B cell (primary cell): ENCODE measurements around the gene LHPP. TPM values are rescaled to one million over a fixed set of nuclear protein-coding genes. Genes with fewer than 3 reads are reported as not detected.

Source experiments
- ATAC-seq: fragments of 200-7000 bp; cut with Tn5 transposase; one replicate; pipeline ENCODE4 v1.10.0; 2021; ENCODE audit warnings: low read depth, mild to moderate bottlenecking, moderate number of reproducible peaks, moderate library complexity
- CTCF ChIA-PET: fragments of 350-600 bp; sonication (Branson Sonifier 250); formaldehyde crosslinking; loops from one replicate; lab custom pipeline; 2021; ENCODE audit warnings: antibody characterized with exemption, inconsistent platforms; lab: Charles Lee
- POLR2A ChIA-PET: fragments of 350-600 bp; sonication (Branson Sonifier 250); formaldehyde crosslinking; loops from one replicate; lab custom pipeline; 2021; ENCODE audit warnings: antibody characterized with exemption; lab: Charles Lee
- DNase-seq: peaks from one replicate; pipeline ENCODE4 v3.0.0; 2013
- H2AFZ ChIP-seq: 2 replicates; pipeline ENCODE4 v1.6.1; 2012; ENCODE audit warnings: mild to moderate bottlenecking, low read depth, low read length; ENCODE audit not compliant: insufficient read depth, poor library complexity, severe bottlenecking
- H3K27ac ChIP-seq, 2 donors: 1 replicate in 1 of 2; 2 replicates in 1 of 2; pipeline ENCODE4 v1.5.1; 2012 to 2013; ENCODE audit warnings: low read length in 2 of 2, mild to moderate bottlenecking in 2 of 2, moderate library complexity in 1 of 2
- H3K27me3 ChIP-seq, 4 experiments: fragments of 200-600 bp in 1 of 4; sonication (generic) in 1 of 4; replicated peaks in 1 of 4; 1 replicate in 2 of 4; 2 replicates in 2 of 4; pipeline versions ENCODE4 v1.6.1 to v1.7.0; 2013 to 2016; ENCODE audit warnings: low read length in 3 of 4, mild to moderate bottlenecking in 2 of 4, mixed read lengths in 1 of 4, moderate library complexity in 1 of 4; ENCODE audit not compliant: insufficient read depth in 4 of 4, control insufficient read depth in 3 of 4; ENCODE audit errors: control extremely low read depth in 1 of 4
- H3K36me3 ChIP-seq, 2 experiments: replicated peaks in 1 of 2; 1 replicate in 1 of 2; 2 replicates in 1 of 2; pipeline versions ENCODE4 v1.6.1 to v1.7.1; 2013; ENCODE audit warnings: low read length in 1 of 2; ENCODE audit not compliant: insufficient read depth in 2 of 2, control insufficient read depth in 1 of 2; ENCODE audit errors: control extremely low read depth in 1 of 2, extremely low read depth in 1 of 2
- H3K4me1 ChIP-seq, 2 donors: fragments of 200-600 bp in 1 of 2; sonication (generic) in 1 of 2; 1 replicate in 1 of 2; 2 replicates in 1 of 2; pipeline versions ENCODE4 v1.5.1 to v1.6.1; 2013 to 2017; ENCODE audit warnings: low read length in 2 of 2; ENCODE audit not compliant: control insufficient read depth in 2 of 2, insufficient read depth in 2 of 2
- H3K4me2 ChIP-seq: replicated peaks from 2 replicates; pipeline ENCODE3; 2012; ENCODE audit warnings: mild to moderate bottlenecking, low read depth, low read length; ENCODE audit not compliant: poor library complexity, severe bottlenecking
- H3K4me3 ChIP-seq, 5 experiments: fragments of 200-600 bp in 1 of 5; sonication (generic) in 1 of 5; 1 replicate in 3 of 5; 2 replicates in 2 of 5; pipeline versions ENCODE4 v1.5.1 to v1.7.0; 2011 to 2016; ENCODE audit warnings: low read length in 4 of 5, mild to moderate bottlenecking in 4 of 5, low read depth in 2 of 5, control low read depth in 1 of 5, moderate library complexity in 1 of 5; ENCODE audit not compliant: insufficient read depth in 1 of 5; ENCODE audit errors: control extremely low read depth in 1 of 5, extremely low read depth in 1 of 5
- H3K79me2 ChIP-seq: fragments of 200-600 bp; sonication (generic); one replicate; pipeline ENCODE4 v1.6.0; 2016; ENCODE audit warnings: low read length; ENCODE audit not compliant: control insufficient read depth, insufficient read depth
- H3K9ac ChIP-seq: fragments of 200-600 bp; sonication (generic); 2 replicates; pipeline ENCODE4 v1.6.1; 2017; ENCODE audit warnings: mild to moderate bottlenecking, low read length, moderate library complexity
- H3K9me3 ChIP-seq, 3 donors: one replicate each; pipeline versions ENCODE4 v1.6.1 to v1.7.1; 2013; ENCODE audit warnings: low read length in 2 of 3; ENCODE audit not compliant: control insufficient read depth in 2 of 3, insufficient read depth in 1 of 3; ENCODE audit errors: control extremely low read depth in 1 of 3
- H4K20me1 ChIP-seq: 2 replicates; pipeline ENCODE4 v1.6.0; 2012; ENCODE audit warnings: mild to moderate bottlenecking, low read length; ENCODE audit not compliant: insufficient read depth, control insufficient read depth, poor library complexity, severe bottlenecking
- H3K27ac Mint-ChIP-seq: one replicate; pipeline ENCODE4 v1.8.0; 2021; ENCODE audit warnings: mixed read lengths
- H3K27me3 Mint-ChIP-seq: one replicate; pipeline ENCODE4 v1.8.0; 2021; ENCODE audit warnings: mixed read lengths
- H3K4me1 Mint-ChIP-seq: one replicate; pipeline ENCODE4 v1.8.0; 2021; ENCODE audit warnings: mixed read lengths
- H3K4me3 Mint-ChIP-seq: one replicate; pipeline ENCODE4 v1.8.0; 2021; ENCODE audit warnings: mixed read lengths
- H3K9me3 Mint-ChIP-seq: one replicate; pipeline ENCODE4 v1.8.0; 2022; ENCODE audit warnings: mixed read lengths; ENCODE audit not compliant: insufficient read depth
- EZH2 ChIP-seq: IDR thresholded peaks from 2 replicates; pipeline ENCODE4 v1.6.1; 2012; ENCODE audit warnings: borderline replicate concordance, low read depth, mild to moderate bottlenecking, moderate library complexity, low read length; ENCODE audit not compliant: insufficient read depth, poor library complexity, severe bottlenecking
- WGBS: methylation state at CpG from one replicate; pipeline ENCODE4 v1.1.5; 2013; ENCODE audit warnings: missing lambda C conversion rate; ENCODE audit not compliant: insufficient coverage; 5-methylcytosine and 5-hydroxymethylcytosine counted together
- intact Hi-C: fragments of 100-400 bp; cut with micrococcal nuclease; formaldehyde crosslinking; loops from one replicate; pipeline ENCODE4 v1.10.0; 2022
- polyA plus RNA-seq: library from polyadenylated mRNA; depleted of rRNA; stranded (reverse); fragments of >200 nt; gene quantifications from 2 replicates; pipeline ENCODE4 v1.2.3, GENCODE V29; 2012
- total RNA-seq, 2 donors: library from RNA; stranded (reverse); fragments of 120-200 nt in 1 of 2; gene quantifications; 1 replicate in 1 of 2; 2 replicates in 1 of 2; pipeline versions ENCODE4 v1.2.3 to v1.2.4, GENCODE V29; 2013 to 2022
- TF ChIP-seq, protein P1 (sequence below): fragments of 200-600 bp; IDR thresholded peaks from one replicate; pipeline ENCODE4 v1.8.0; 2022; ENCODE audit warnings: antibody characterized with exemption, mild to moderate bottlenecking

The LHPP gene
- total and polyA plus RNA-seq, 2 donors (not counting 1 experiment from before 2014, with no cell fraction given) = 60.2 to 83.5 TPM

DNA sequence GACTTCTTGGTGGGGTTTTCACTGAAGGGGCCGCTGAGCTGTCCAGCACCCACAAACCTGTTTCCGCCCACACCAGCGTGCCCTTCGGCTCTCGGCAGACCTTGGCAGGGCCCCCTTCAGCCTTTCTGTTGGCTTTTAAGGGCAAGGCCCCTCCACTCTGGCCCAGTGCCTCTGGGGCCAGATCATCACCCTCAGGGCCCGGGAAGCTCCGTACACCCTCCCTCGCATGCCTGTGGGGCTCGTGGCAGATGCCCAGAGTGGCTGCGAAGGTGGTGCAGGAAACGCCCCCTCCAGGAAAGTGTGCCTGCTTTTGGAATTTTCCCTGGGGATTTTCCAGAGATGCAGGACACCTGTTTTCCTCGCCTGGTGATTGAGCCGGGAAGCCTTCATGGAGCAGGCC, 7.0 kb downstream of the LHPP start:
- Mint-ChIP-seq H3K9me3 (no peaks in the 10 kb centered on the region), H3K27me3 (no peaks in the 10 kb centered on the region), H3K4me3 (no peak overlapping the region), H3K4me1 (peaks cover 33% of the 10 kb centered on the region), H3K27ac (no peak overlapping the region)
- Histone ChIP-seq H3K9me3 (no peaks in the 10 kb centered on the region), H3K4me2 (no peak overlapping the region), H3K27me3 (no peaks in the 10 kb centered on the region), H3K27ac (no peak overlapping the region), H3K36me3 (peaks cover 0 to 3% of the 10 kb centered on the region in 2 experiments), H3K9ac (no peak overlapping the region), H4K20me1 (peaks cover 6% of the 10 kb centered on the region), H3K4me3 (no peak overlapping the region), H3K4me1 (peaks cover 20 to 24% of the 10 kb centered on the region in 2 donors), H3K79me2 (peaks cover 55% of the 10 kb centered on the region), H2AFZ (no peak overlapping the region)
- POLR2A ChIA-PET = no interaction called here
- CTCF ChIA-PET = no interaction called here
- 97% methylated on average over 13 of the region's 13 CpGs for WGBS
- TF ChIP-seq, protein P1, sequence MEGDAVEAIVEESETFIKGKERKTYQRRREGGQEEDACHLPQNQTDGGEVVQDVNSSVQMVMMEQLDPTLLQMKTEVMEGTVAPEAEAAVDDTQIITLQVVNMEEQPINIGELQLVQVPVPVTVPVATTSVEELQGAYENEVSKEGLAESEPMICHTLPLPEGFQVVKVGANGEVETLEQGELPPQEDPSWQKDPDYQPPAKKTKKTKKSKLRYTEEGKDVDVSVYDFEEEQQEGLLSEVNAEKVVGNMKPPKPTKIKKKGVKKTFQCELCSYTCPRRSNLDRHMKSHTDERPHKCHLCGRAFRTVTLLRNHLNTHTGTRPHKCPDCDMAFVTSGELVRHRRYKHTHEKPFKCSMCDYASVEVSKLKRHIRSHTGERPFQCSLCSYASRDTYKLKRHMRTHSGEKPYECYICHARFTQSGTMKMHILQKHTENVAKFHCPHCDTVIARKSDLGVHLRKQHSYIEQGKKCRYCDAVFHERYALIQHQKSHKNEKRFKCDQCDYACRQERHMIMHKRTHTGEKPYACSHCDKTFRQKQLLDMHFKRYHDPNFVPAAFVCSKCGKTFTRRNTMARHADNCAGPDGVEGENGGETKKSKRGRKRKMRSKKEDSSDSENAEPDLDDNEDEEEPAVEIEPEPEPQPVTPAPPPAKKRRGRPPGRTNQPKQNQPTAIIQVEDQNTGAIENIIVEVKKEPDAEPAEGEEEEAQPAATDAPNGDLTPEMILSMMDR = no peak
- TF ChIP-seq EZH2 = no peak
- DNase-seq (no peak), ATAC-seq (no peak)
- intact Hi-C loops = loop anchor here (10.0 kb wide), 2 partner anchors 146 to 1314 kb away; partner anchors contain the start of gene BUB3

- 98% methylated on average over 17 of the region's 20 CpGs for WGBS
- ATAC-seq (no peak), DNase-seq (no peak)
- Histone ChIP-seq H4K20me1 (peaks cover 6% of the 10 kb centered on the region), H3K36me3 (peaks cover 0 to 3% of the 10 kb centered on the region in 2 experiments), H3K79me2 (peaks cover 42% of the 10 kb centered on the region), H3K4me1 (peaks cover 12 to 13% of the 10 kb centered on the region in 2 donors), H3K4me3 (no peak overlapping the region), H3K27me3 (no peaks in the 10 kb centered on the region), H3K9ac (no peak overlapping the region), H2AFZ (no peak overlapping the region), H3K4me2 (no peak overlapping the region), H3K9me3 (no peaks in the 10 kb centered on the region), H3K27ac (no peak overlapping the region)
- peaks cover 26% of the 10 kb centered on the region for H3K4me1 Mint-ChIP-seq
- CTCF ChIA-PET = no interaction called here
- TF ChIP-seq, protein P1 = no peak
- TF ChIP-seq EZH2 = no peak
- no peak overlapping the region for H3K4me3 Mint-ChIP-seq
- POLR2A ChIA-PET = no interaction called here
- intact Hi-C loops = loop anchor here (10.0 kb wide), 2 partner anchors 145 to 1315 kb away; partner anchors contain the start of gene BUB3
- H3K9me3 Mint-ChIP-seq = no peaks in the 10 kb centered on the region
- no peaks in the 10 kb centered on the region for H3K27me3 Mint-ChIP-seq
- H3K27ac Mint-ChIP-seq = no peak overlapping the region
Measured at GRCh38 chr10:124469956-124470484, 8.4 kb downstream of the LHPP start.
